Measurements from ENCODE around the gene FMO2.

DNA sequence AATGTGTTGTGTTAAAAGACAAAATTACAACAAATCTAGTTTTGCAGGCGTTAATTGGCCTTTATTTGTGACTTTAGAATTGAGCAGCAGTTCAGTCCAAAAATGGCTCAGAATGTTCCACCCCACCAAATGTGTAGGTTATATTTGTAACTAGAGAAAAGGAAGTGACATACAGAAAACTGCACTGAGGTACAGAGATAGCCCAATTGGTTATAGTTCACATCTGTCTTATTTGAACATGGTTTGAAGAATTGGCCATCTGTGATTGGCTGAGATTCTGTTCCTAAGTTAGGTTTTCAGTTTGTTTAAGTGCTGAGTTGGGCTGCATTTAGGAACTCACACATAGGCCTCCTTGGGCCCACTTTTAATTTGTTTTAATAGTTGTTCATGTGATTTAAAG lies 12.0 kb upstream of the FMO2 start:
- TF ChIP-seq SNAI2 (CRISPR knock-in tag; IDR thresholded peaks at IDR 0.05) (no peak), PATZ1 (CRISPR knock-in tag; IDR thresholded peaks at IDR 0.05; ENCODE audit: borderline replicate concordance) (no peak), ZFP3 (CRISPR knock-in tag; IDR thresholded peaks at IDR 0.05) (no peak), ZFP30 (CRISPR knock-in tag; IDR thresholded peaks at IDR 0.05) (no peak), ZNF8 (CRISPR knock-in tag; IDR thresholded peaks at IDR 0.05) (no peak), OSR1 (CRISPR knock-in tag; IDR thresholded peaks at IDR 0.05) (no peak)

Measured in SK-N-SH treated with all-trans-retinoic acid at 6 μM for 48 hours (cell line).